GM12872 (cell line): ENCODE data around the gene KRT83.

Source experiments
- CTCF ChIP-seq: IDR thresholded peaks from 3 replicates; pipeline ENCODE4 v1.5.1; 2011; ENCODE audit warnings: low read depth, mild to moderate bottlenecking, low read length, moderate library complexity; ENCODE audit not compliant: insufficient read depth

KRT83 gene

DNA sequence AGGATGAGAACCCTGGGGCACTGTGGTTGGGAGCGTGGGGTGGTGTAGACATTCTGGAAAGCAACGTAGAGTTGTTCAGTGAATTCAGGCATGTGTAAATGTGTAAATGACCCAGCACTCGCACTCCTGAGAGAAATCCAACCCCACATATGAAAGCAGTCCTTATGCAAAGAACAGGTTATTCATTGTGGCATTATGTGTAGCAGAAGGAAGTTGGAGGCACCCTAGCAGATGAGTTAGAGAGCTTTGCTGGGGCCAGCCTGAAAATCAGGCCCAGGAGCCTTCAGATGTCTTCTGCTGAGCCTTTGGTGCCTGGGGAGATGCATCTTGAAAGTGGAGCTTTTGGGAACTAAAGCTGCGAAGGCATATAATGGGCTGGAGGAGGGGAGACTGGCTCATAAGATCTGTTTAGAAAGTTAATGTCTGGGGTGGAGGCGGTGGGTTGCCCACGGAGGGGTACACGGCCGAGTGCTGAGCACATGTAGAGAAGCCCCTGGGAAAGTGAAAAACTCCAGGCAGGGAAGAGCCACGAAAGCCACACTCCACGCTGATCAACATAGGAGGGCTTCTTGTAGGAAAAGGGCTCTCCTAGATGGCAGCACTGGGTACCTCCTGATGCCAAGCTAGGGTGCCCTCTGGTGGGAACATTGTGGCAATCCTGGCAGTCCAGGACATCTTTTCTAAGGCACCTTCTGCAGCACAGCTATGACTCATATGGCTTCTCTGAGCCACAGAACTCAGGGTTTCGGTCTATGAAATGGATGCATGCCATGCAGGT is 6.0 kb upstream of the KRT83 start:
- peak; percentile 98 for TF ChIP-seq CTCF

DNA sequence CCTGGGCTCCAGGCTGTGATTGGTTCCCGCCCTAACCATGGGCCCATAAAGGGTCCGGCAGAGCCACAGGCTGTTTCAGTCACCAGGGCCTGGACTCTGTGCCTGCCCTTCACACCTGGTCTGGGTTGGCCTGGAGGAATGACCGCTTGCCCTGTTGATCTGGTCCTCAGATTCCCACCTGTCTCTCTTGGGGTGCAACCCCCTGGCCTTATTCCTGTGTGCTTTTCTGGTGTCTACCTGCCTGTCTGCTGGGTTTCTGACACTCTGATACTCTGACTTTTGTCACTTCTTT is 2.9 kb upstream of the KRT83 start:
- TF ChIP-seq CTCF, result no peak

- TF ChIP-seq CTCF, result no peak
Measured at GRCh38 chr12:52323416-52324152, 2.4 kb upstream of the KRT83 start.

GRCh38 chr12:52323001-52323400 is 1.8 kb upstream of the KRT83 start:
- TF ChIP-seq CTCF, result no peak

DNA sequence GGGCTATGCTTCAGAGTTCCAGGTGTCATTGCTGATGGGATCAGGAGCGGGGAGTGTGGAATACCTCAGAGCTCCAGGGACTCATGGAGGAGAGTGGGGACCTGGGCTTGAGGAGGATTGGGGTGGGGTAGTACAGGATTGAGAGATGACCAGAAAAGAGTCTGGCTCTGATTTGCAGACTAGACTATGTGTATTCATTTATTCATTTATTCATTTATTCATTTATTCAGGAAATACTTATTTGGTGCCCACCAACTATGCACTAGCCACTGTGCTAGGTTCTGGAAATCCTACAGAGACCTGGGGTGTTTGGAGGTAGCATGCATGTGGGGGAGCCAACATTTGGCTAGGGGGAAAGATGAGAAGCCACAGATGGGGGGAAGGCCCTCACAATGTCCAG is 871 bp upstream of the KRT83 start:
- no peak for TF ChIP-seq CTCF

GRCh38 chr12:52321418-52321817 is 220 bp upstream of the KRT83 start:
- no peak for TF ChIP-seq CTCF

DNA sequence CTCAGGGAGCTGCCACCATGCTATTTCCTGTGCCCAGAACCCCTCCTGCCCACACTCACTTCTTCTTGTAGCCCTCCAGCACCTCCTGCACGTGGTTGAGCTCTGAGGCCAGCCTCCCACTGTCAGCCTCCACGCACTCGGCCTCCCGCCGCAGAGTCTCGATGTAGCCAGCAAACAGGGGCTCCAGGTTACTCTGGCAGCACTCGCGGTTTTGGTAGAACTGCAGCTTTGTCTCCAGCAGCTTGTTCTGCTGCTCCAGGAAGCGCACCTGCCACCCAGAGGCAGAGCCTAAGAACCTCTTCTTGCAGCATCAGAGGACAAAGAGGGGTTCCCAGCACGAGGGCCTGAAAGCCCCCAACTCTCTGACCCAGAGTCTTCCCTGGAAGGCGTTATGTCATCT is 2.1 kb downstream of the KRT83 start:
- TF ChIP-seq CTCF, result no peak
